ENCODE measurements around the gene GID4. TPM values are rescaled to one million over a fixed set of nuclear protein-coding genes. Genes with fewer than 3 reads are reported as not detected.

Gene GID4
- polyA plus RNA-seq, 1 donor = 11.9 TPM

GRCh38 chr17:18043491-18043890 is 4.3 kb downstream of the GID4 start:
- no peak for DNase-seq (ENCODE audit: low read depth)

DNA sequence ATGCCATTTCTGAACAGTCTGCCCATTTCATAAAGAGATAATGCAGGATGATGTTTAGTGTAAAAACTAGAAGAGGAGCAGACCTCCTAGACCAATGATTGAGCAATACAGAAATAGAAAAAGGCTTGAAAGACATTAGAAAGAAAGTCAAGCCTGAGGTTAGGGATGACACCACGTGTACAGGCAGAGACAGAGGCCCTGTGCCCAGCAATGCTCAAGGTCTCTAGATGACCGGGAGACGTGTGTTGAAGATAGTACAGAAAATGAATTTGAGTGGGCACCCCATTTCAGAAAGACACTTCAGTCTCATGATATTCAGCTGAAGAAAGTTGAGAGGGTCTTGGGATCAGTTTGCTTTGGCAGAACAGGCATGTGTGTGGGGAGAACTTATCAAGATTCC is 5.4 kb downstream of the GID4 start:
- DNase-seq (ENCODE audit: low read depth) = no peak

DNA sequence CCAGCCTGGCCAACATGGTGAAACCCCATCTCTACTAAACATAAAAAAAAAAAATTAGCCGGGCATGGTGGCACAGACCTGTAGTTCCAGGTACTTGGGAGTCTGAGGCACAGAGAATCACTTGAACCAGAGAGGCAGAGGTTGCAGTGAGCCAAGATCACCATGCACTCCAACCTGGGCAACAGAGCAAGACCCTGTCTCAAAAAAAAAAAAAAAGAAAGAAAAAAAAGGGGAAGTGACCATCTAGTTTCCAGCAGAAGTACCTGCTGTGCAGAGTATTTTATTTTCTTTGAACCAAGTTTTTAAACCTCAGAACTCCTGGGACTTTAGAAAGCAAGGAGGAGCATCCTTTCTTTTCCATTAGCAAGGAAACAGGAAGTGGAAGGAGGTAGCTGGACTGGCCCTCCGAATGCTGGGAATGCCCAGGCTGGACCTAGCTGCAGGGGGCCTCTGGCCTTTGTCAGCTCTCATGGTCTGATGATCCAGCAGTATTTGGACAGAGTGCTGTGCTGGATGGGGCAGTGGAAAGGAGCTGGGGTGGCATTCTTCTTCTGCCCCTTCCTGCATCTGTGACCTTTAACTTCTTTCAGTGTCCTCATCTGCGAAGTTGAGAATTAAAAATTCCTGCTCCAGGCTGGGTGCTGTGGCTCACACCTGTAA is 6.6 kb downstream of the GID4 start:
- DNase-seq (ENCODE audit: low read depth) = no peak

GRCh38 chr17:18055597-18055996 is 16.4 kb downstream of the GID4 start:
- no peak for DNase-seq (ENCODE audit: low read depth)

- no peak for DNase-seq (ENCODE audit: low read depth)
Measured at GRCh38 chr17:18056214-18056613, 17.0 kb downstream of the GID4 start.

- no peak for DNase-seq (ENCODE audit: low read depth)
Measured at GRCh38 chr17:18059283-18059682, 20.1 kb downstream of the GID4 start.

GRCh38 chr17:18064053-18064452 is 24.8 kb downstream of the GID4 start:
- no peak for DNase-seq (ENCODE audit: low read depth)

DNA sequence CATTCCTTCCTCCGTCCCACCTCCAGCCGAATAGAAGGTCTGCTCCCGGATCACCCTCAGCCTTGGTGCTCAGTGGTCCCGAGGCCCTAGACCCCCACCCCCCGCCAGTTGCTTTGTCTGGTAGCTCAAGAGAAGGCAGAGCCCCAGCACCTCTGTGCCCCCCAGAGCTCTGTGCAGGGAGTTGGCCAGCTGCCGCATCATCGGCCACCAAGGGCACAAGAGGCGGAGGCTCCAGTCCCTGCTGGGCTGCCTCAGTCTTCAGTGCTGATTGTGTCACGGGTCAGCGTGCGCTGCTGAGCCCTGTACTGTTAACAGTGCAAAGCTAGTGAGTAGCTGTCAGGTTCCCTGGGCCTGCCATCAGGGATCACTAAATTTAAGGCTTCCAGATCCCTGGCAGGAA is 26.3 kb downstream of the GID4 start:
- DNase-seq (ENCODE audit: low read depth) = no peak

DNA sequence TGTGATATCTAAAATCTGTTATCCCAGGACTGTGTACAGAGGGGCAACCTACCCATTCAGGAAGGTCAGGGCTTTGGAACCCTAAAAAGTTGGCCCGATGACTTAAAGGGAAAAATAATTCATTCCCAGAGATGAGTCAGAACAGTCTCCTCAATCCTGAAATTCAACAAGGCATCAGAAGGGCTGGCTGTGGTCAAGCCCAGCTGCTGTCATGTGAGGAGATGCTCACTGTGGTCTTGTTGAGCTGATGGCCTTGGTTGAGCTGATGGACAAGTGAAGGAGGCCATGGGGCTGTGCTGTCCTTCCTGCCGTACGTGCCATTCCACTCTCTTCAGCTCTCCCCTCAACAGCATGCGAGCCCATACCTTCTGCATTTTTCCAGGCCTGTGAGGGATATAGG is 27.7 kb downstream of the GID4 start:
- no peak for DNase-seq (ENCODE audit: low read depth)

GRCh38 chr17:18069101-18069500 is 29.9 kb downstream of the GID4 start:
- no peak for DNase-seq (ENCODE audit: low read depth)

- no peak for DNase-seq (ENCODE audit: low read depth)
Measured at GRCh38 chr17:18070861-18071340, 31.7 kb downstream of the GID4 start.

- DNase-seq (ENCODE audit: low read depth) = no peak
Measured at GRCh38 chr17:18071751-18072150, 32.5 kb downstream of the GID4 start.

GRCh38 chr17:18074566-18075272 is 35.5 kb downstream of the GID4 start:
- no peak for DNase-seq (ENCODE audit: low read depth)

DNA sequence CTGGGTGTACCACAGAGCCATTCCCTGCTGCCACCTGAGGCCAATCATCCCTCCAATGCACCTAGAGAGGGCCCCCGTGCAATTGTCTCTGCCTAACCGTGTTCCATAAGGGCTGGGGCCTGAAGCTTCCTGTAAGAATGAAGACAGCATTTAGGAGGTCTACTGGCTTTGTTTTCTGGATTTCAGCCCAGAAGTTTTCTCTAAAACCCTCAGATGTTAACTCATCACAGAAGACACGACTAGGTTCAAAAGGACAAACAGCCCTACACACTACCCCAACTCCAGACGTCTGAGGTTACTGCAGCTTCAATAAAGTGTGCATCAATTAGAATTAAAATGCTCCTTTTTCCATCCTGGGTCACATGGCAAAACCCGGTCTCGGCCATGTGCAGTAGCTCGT is 37.7 kb downstream of the GID4 start:
- DNase-seq (ENCODE audit: low read depth) = no peak

DNA sequence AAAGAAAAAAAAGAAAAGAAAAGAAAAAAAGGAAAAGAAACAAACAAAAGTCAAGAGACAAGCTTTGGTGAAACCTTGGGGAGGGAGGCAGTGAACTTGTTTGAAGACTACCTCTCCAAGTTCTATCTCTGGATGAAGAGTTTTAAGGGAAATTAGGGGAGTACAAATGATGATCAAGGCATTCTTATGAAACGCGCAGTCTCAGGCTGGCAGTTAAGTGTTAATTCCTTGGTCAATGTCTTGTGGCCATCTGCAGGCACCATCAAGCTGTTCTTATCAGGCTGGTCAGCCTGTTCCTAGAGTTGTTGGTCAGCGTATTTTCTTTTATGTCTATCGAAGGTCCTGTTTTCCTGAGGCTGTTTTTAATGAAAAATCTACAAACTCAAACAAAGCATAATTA is 40.3 kb downstream of the GID4 start:
- no peak for DNase-seq (ENCODE audit: low read depth)

GRCh38 chr17:18084256-18084655 is 45.0 kb downstream of the GID4 start:
- DNase-seq (ENCODE audit: low read depth) = no peak

DNA sequence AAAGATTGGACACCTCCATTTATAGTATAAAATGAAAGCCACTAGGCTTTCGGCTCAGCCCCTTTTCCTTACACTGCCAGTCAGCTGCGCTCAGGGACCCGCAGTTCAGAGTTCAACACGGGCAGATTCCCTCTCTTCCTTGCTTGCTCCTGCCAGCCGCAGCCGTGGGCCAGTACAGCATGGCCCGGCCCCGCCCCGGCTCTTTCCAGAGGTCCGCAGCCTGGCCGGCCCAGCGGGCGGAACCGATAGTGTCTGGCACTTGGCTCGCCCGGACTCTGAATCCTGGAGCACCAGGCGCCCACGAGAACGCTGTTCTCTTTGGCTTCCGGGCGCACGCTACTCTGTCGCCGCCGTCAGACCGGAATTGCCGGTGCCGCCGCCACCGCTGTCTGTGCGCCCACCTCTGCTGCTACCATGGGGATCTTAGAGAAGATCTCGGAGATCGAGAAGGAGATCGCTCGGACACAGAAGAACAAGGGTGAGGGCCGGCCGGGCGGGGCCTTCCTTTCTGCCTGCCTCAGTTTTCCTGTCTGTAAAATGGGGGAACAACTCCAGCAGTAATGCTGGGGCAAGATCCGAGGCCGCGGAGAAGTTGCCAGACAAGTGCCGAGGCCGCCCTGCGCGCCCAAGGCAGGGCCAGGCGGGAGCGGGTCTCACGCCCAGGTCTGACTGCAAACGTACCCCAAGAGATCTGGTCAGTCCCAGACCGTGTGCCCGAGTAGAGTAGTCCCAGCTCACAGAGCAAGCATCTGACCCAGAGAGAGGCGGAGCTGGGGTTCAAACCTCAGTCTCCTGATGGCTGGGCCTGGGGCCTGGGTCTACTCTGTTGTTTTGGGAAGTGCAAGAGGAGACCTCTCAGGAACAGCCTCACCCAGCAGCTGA is 48.6 kb downstream of the GID4 start, which contains the start of gene DRG2:
DRG2 (plus strand) TSS at position 339 of the 882 bp plus-strand sequence; CDS start at position 415, 76 bp downstream.
- peak; percentile 65 for DNase-seq (ENCODE audit: low read depth)

DNA sequence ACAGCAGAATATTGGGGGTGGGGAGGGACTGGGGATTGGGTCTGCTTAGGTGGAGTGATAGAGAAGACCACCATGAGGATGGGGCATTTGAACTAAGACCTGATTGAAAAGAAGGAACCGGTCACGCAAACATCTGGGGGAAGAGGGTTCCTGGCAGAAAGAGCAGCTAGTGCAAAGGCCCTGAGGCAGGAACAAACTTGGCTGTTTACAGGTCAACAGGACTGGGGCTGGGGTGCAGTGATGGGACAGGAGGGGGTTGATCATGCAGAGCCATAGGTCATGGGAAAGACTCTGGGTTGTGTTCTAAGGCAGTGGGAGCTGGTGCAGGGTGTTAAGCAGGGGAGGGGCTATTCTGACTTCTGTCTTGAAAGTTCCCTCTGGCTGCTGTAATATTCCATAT is 50.4 kb downstream of the GID4 start:
- DNase-seq (ENCODE audit: low read depth) = no peak

GRCh38 chr17:18093616-18094408 is 54.6 kb downstream of the GID4 start:
- no peak for DNase-seq (ENCODE audit: low read depth)

DNA sequence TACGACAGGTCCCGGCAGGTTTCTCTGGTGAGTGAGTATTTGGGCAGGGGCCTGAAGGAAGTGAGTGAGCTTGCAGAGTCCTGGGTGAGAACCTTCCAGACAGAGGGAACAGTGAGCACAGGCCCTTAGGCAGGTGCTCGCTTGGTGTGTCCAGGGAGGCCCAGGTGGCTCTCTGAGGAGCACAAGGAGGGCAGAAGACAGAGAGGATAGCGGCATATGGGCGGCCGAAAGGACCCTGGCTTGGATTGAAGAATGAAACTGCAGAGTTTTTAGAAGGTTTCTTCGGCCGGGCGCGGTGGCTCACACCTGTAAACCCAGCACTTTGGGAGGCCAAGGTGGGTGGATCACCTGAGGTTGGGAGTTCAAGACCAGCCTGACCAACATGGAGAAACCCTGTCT is 55.2 kb downstream of the GID4 start:
- no peak for DNase-seq (ENCODE audit: low read depth)

DNA sequence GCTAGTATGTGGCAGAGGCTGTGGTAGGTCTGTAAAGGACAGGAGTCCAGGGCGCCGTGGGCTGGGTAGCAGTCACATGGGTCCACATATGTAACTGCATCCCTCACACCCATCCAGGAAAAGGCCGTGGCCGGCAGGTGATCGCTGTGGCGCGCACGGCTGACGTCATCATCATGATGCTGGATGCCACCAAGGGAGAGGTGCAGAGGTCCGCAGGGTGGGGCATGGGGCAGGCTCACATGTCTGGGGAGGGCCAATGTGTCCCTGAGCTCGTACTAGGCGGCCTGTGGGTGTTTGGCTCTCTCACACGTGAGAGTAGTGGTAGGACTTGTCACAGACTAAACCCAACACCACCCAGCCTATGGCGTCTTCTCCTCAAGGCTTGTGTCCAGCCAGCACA is 60.3 kb downstream of the GID4 start:
- no peak for DNase-seq (ENCODE audit: low read depth)

DNA sequence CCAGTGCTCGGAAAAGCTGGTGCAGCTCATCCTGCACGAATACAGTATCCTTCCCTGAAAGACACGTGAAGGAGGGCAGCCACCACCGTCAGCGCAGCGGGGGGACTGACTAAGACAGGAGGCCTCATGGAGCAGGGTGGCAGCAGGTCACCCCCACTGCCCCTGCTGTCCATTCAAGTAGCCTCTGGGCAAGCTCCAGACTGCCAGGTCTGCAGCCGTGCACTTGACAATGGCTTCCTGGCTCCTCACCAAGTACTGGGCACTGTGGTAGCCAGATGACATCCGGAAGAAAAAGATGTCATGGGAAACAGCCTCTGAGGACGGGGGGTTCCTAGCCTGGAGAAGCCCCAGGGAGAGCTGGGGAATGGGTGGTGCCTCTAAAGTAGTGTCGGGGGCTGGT is 61.4 kb downstream of the GID4 start:
- DNase-seq (ENCODE audit: low read depth) = no peak

All from forelimb muscle (tissue), 1 donor.